PFSK-1 (cell line): ENCODE results near the gene TIMM13.

Experiments used
- FOXP2 ChIP-seq: optimal IDR thresholded peaks from 2 replicates; pipeline ENCODE3; 2011; ENCODE audit warnings: borderline replicate concordance, control low read depth, inconsistent platforms; ENCODE audit not compliant: insufficient read depth; ENCODE audit errors: extremely low read length, extremely low read depth
- POLR2AphosphoS5 ChIP-seq: IDR thresholded peaks from 2 replicates; pipeline ENCODE4 v1.6.1; 2012; ENCODE audit warnings: low read depth, mild to moderate bottlenecking, control low read depth, low read length, moderate library complexity
- SIN3A ChIP-seq: IDR thresholded peaks from 2 replicates; pipeline ENCODE4 v1.6.1; 2012; ENCODE audit warnings: mild to moderate bottlenecking, low read length, moderate library complexity, borderline replicate concordance; ENCODE audit not compliant: insufficient read depth
- TAF1 ChIP-seq: IDR thresholded peaks from 2 replicates; pipeline ENCODE4 v1.6.1; 2012; ENCODE audit warnings: low read length, control low read depth, borderline replicate concordance; ENCODE audit not compliant: insufficient read depth
- TF ChIP-seq, protein P1 (sequence below), 2 experiments: IDR thresholded peaks; 2 replicates each; pipeline versions ENCODE4 v1.6.1 to v1.8.0; 2011 to 2012; ENCODE audit warnings: low read depth in 2 of 2, low read length in 2 of 2, control low read depth in 1 of 2, inconsistent platforms in 1 of 2, mild to moderate bottlenecking in 1 of 2, moderate library complexity in 1 of 2; ENCODE audit not compliant: insufficient read depth in 1 of 2

The TIMM13 gene

DNA sequence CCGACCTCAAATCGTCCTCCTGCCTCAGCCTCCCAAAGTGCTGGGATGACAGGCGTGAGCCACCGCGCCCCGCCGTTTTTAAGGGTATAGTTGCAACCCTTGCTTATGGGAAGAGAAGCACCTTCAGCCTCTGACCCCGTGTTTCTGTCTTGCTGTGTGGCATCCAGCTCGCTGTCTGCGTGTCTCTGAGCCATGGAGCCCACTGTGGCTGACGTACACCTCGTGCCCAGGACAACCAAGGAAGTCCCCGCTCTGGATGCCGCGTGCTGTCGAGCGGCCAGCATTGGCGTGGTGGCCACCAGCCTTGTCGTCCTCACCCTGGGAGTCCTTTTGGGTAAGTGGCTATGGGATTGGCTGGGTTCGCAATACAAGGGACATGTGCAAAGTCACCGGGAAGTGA lies 37.8 kb downstream of the TIMM13 start:
- TF ChIP-seq, protein P1, sequence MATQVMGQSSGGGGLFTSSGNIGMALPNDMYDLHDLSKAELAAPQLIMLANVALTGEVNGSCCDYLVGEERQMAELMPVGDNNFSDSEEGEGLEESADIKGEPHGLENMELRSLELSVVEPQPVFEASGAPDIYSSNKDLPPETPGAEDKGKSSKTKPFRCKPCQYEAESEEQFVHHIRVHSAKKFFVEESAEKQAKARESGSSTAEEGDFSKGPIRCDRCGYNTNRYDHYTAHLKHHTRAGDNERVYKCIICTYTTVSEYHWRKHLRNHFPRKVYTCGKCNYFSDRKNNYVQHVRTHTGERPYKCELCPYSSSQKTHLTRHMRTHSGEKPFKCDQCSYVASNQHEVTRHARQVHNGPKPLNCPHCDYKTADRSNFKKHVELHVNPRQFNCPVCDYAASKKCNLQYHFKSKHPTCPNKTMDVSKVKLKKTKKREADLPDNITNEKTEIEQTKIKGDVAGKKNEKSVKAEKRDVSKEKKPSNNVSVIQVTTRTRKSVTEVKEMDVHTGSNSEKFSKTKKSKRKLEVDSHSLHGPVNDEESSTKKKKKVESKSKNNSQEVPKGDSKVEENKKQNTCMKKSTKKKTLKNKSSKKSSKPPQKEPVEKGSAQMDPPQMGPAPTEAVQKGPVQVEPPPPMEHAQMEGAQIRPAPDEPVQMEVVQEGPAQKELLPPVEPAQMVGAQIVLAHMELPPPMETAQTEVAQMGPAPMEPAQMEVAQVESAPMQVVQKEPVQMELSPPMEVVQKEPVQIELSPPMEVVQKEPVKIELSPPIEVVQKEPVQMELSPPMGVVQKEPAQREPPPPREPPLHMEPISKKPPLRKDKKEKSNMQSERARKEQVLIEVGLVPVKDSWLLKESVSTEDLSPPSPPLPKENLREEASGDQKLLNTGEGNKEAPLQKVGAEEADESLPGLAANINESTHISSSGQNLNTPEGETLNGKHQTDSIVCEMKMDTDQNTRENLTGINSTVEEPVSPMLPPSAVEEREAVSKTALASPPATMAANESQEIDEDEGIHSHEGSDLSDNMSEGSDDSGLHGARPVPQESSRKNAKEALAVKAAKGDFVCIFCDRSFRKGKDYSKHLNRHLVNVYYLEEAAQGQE (IDR thresholded peaks at IDR 0.05; ENCODE audit: insufficient read depth in 1 of 2, low read depth in 2 of 2, low read length in 2 of 2): no peak
- no peak for TF ChIP-seq SIN3A
- TF ChIP-seq POLR2AphosphoS5: no peak
- no peak for TF ChIP-seq TAF1
- no peak for TF ChIP-seq FOXP2

DNA sequence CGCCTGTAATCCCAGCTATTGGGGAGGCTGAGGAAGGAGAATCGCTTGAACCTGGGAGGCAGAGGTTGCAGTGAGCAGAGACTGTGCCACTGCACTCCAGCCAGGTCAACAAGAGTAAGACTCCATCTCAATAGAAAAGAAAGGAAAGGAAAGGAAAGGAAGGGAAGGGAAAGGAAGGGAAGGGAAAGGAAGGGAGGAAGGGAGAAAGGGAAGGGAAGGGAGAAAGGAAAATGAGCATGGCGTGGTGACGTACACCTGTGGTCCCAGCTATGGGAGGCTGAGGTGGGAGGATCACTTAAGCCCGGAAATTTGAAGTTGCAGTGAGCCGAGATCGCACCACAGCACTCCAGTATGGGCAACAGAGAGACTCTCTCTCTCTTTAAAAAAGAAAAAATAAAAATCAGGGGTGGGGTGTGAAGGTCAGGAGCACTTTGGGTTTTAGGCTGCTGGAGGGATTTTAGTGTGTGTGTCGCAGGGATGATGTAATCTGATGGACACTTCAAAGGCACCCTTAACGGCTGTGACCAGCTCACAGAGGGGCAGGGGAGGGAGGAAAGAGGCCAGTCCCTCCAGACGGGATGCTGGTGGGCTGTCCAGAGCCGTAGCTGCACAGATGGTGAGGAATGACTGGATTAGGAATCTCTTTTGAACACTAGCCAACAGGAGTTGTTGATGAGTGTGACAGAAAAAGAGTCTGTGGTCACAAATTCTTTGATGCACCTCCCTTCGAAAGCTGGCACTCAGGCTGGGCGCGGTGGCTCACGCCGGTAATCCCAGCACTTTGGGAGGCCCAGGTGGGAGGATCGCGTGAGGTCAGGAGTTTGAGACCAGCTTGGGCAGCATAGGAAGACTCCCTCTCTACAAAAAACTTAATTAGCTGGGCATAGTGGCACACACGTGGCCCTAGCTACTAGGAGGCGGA lies 39.8 kb downstream of the TIMM13 start:
- no peak for TF ChIP-seq TAF1
- TF ChIP-seq, protein P1 (IDR thresholded peaks at IDR 0.05; ENCODE audit: insufficient read depth in 1 of 2, low read depth in 2 of 2, low read length in 2 of 2): no peak
- no peak for TF ChIP-seq FOXP2
- TF ChIP-seq SIN3A: no peak
- no peak for TF ChIP-seq POLR2AphosphoS5

DNA sequence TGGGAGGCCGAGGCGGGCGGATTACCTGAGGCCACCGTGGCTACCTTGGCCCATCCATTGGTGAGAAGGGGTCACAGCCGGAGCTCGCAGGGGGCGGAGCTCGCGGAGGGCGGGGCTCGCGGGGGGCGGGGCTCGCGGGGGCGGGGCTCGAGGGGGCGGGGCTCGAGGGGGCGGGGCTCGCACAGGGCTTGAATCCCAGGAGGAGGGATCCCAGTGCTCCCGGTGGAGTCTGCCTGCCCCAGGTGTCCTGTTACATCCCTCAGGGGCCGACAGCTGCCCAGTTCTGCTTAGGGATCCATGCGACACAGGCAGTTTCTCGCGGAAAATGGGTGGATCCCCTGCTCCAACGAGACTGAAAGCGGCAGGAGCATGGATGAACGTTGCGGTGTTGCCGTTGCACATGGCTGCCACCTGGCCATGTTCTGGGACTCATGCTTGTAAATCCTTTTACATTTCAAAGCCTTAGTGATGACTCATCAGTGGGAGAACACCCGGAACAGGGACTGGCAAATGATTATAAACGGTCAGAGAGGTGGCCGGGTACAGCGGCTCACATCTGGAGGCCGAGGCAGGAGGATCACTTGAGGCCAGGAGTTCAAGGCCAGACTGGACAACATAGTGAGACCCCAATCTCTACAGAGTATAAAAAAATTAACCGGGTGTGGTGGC lies 42.2 kb downstream of the TIMM13 start:
- no peak for TF ChIP-seq POLR2AphosphoS5
- TF ChIP-seq FOXP2: peak; percentile 27

DNA sequence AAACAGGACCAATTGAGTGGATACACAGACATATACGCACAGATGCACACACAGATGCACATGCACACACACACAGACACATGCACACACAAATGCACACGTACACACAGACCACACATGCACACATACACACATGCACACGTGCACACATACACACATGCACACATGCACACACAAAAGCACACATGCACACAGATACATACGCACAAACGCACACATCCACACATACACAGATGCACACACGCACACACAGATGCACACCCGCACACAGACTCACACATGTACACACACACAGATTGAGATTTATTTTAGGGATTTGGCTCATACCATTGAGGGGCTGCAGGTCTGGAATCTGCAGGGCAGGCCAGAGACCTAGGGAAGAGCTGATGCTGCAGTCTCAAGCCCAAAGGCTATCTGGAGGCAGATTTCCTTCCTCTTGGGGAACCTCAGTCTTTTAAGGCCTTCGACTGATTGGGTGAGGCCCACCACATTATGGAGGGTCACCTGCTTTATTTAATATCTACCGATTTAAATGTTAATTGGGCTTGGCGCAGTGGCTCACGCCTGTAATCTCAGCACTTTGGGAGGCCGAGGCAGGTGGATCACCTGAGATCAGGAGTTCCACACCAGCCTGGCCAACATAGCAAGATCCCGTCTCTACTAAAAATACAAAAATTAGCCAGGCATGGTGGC lies 44.7 kb downstream of the TIMM13 start:
- TF ChIP-seq, protein P1 (IDR thresholded peaks at IDR 0.05; ENCODE audit: insufficient read depth in 1 of 2, low read depth in 2 of 2, low read length in 2 of 2): no peak

DNA sequence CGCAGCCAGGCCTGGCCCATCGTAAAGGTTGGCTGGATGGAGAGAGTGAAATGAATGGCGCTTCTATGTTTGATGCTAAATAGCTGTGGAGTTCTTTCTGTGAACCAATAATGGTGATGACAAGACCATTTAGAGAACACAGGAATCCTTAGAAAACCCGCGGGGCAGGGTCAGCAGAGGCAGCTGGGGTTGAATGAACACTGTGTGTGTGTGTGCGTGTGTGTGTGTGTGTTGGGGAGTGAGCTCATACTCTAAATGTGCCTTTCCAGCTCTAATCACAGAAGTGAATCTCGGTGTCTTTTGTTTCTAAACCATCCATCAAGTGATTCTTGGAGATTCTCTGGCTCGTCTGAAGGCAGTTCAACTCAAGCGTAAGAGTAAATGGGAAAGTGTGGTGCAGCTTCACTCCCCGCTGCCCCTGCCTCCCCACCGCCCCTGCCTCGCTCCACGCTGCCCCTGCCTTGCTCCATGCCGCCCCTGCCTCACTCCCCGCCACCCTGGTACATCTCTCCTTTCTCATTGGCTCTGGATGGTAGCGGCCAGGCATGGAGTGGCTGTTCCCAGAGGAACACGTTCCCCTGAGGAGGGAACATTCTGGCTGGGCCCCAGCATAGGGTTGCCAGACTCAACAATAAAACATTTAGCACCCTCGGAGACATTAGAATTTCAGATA lies 46.1 kb downstream of the TIMM13 start:
- TF ChIP-seq POLR2AphosphoS5 (no peak), TAF1 (no peak), FOXP2 (no peak), SIN3A (no peak)
- TF ChIP-seq, protein P1 (IDR thresholded peaks at IDR 0.05; ENCODE audit: insufficient read depth in 1 of 2, low read depth in 2 of 2, low read length in 2 of 2): no peak
